ENCODE measurements around the gene CYB5R3. TPM values are rescaled to one million over a fixed set of nuclear protein-coding genes. Genes with fewer than 3 reads are reported as not detected.

The CYB5R3 gene
- total RNA-seq, 5 donors from 2014 or later (not counting 1 experiment from before 2014, with no cell fraction given): 40.8 to 58.6 (median 51.0) TPM

DNA sequence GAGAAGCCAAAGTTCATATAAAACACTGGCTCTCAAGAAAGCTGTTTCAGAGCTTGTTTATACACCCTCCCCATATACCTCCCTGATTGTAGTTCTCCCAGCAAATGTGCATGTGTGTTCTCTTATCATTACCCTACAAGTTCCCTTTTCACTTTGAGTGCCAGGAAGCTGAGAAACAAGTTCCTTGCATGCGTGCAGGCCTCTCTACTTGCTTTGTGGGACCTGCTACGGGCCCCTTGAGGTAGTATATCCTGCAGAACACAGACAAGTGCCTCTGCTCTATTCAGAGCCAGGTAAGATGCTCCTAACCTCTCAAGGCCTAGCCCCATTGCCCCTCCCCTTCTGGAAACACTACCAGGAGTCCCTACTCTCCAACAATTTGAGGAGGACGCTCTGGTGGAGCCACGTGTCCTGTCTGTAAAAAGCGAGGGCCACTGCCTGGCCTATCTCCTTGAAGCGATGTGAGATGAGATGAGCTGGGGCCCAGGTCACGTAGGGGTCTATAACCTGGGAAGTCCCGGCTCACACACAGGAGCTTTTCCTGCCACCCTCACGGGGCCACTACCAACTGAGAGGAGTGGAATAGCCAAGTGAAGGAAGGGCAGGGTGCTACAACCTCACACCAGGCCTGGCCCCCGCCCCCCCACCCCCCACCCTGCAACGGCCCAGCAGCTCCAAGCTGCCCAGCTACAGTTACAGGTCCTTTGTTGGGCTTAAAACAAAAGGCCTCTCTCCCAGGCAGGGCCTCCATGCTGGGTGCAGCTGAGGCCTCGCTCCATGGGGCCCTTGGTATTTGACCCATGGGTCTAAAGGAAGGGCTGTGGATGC, 6.2 kb downstream of the CYB5R3 start:
- ATAC-seq (replicated peaks in 1 of 4): no peak
- H3K36me3 Mint-ChIP-seq: no peaks in the 10 kb centered on the region
- Histone ChIP-seq H3K9me3 (no peaks in the 10 kb centered on the region), H3K4me3 (ENCODE audit: control insufficient read depth in 1 of 2, extremely low read depth in 1 of 2, low read length in 1 of 2) (no peak overlapping the region), H3K27me3 (replicated peaks in 1 of 2; ENCODE audit: control insufficient read depth in 2 of 2, extremely low read depth in 1 of 2, insufficient read depth in 2 of 2, low read length in 1 of 2) (no peaks in the 10 kb centered on the region), H3K27ac (ENCODE audit: low read length) (no peak overlapping the region), H3K36me3 (ENCODE audit: control insufficient read depth in 2 of 2, extremely low read depth in 1 of 2, insufficient read depth in 1 of 2, low read length in 1 of 2) (no peaks in the 10 kb centered on the region), H3K4me1 (ENCODE audit: control insufficient read depth in 1 of 2, extremely low read depth in 1 of 2, insufficient read depth in 2 of 2, low read length in 2 of 2) (peaks cover 0 to 38% of the 10 kb centered on the region in 2 experiments)
- no peak overlapping the region for H3K27ac Mint-ChIP-seq
- CTCF ChIA-PET: no interaction called here
- 72% methylated on average over 3 of the region's 12 CpGs for WGBS (ENCODE audit: insufficient coverage)
- H3K4me1 Mint-ChIP-seq: peaks cover 31 to 44% (median 33%) of the 10 kb centered on the region in 3 donors
- H3K9me3 Mint-ChIP-seq: no peaks in the 10 kb centered on the region
- no peak overlapping the region for H3K4me3 Mint-ChIP-seq
- no peaks in the 10 kb centered on the region for H3K27me3 Mint-ChIP-seq
- DNase-seq: no peak
- POLR2A ChIA-PET: no interaction called here

DNA sequence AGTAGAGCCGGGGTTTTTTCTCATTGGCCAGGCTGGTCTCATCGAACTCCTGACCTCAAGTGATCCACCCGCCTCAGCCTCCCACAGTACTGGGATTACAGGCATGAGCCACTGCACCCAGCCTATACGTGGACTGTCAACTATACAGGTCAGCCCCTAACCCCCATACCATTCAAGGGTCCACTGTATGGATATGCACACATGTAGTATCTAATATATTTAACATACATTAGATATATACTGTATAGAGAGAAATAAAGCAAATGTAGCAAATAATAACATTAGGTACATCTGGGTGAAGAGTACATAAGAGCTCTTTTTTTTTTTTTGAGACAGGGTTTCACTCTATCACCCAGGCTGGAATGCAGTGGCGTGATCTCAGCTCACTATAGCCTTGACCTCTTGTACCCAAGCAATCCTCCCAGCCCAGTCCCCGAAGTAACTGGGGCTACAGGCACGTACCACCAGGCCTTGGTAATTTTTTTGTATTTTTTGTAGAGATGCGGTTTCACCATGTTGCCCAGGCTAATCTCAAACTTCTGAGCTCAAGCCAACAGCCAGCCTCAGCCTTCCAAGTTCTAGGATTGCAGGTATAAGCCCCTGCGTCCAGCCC, 7.3 kb downstream of the CYB5R3 start:
- no peaks in the 10 kb centered on the region for H3K36me3 ChIP-seq (ENCODE audit: control insufficient read depth in 2 of 2, extremely low read depth in 1 of 2, insufficient read depth in 1 of 2, low read length in 1 of 2)
- no peak overlapping the region for H3K27ac ChIP-seq (ENCODE audit: low read length)
- POLR2A ChIA-PET: interaction anchor here in 1 of 2 donors (0.6 kb wide), 1 partner anchor 125 kb away, joined by 4 read pairs; no protein-coding TSS in a partner anchor
- peaks cover 21 to 37% (median 27%) of the 10 kb centered on the region in 3 donors for H3K4me1 Mint-ChIP-seq
- H3K4me3 ChIP-seq (ENCODE audit: control insufficient read depth in 1 of 2, extremely low read depth in 1 of 2, low read length in 1 of 2): no peak overlapping the region
- no peaks in the 10 kb centered on the region for H3K27me3 ChIP-seq (replicated peaks in 1 of 2; ENCODE audit: control insufficient read depth in 2 of 2, extremely low read depth in 1 of 2, insufficient read depth in 2 of 2, low read length in 1 of 2)
- ATAC-seq (replicated peaks in 1 of 4) (no peak), DNase-seq (no peak)
- H3K27ac Mint-ChIP-seq: no peak overlapping the region
- 100% methylated on average over 1 of the region's 9 CpGs for WGBS (ENCODE audit: insufficient coverage)
- no peaks in the 10 kb centered on the region for H3K27me3 Mint-ChIP-seq
- H3K9me3 ChIP-seq: no peaks in the 10 kb centered on the region
- peaks cover 3% of the 10 kb centered on the region for H3K36me3 Mint-ChIP-seq
- H3K4me3 Mint-ChIP-seq: no peak overlapping the region
- H3K4me1 ChIP-seq (ENCODE audit: control insufficient read depth in 1 of 2, extremely low read depth in 1 of 2, insufficient read depth in 2 of 2, low read length in 2 of 2): peaks cover 0 to 29% of the 10 kb centered on the region in 2 experiments
- CTCF ChIA-PET: interaction anchor here in 1 of 2 donors (0.9 kb wide), 1 partner anchor 21 kb away, joined by 3 read pairs; no protein-coding TSS in a partner anchor
- no peaks in the 10 kb centered on the region for H3K9me3 Mint-ChIP-seq

DNA sequence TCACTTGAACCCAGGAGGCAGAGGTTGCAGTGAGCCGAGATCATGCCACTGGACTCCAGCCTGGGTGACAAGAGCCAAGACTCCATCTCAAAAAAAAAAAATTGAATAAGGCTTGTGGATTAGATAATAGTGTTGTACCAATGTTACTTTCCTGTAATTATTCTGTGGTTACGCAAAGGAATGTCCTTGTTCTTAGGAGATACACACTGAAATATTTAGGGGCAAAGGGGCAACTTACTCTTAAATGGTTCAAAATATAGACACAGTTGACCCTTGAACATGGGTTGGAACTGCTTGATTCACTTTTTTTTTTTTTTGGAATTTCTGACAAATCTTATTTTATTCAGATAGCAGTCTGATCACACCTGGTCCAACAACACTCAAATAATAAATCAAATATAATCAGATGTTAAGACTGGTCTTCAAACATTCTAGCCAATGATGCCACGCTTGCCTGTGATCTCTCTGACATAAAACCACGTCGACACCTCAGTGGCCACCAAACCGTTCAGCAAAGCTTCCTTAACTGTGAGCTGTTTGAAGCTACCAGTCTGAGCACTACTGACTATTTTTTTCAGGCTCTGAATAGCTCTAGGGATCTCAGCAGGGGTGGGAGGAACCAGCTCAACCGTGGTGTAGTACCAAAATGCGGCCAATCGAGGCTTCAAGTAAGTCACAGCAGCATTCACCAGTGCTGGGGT, 9.5 kb downstream of the CYB5R3 start:
- POLR2A ChIA-PET: no interaction called here

DNA sequence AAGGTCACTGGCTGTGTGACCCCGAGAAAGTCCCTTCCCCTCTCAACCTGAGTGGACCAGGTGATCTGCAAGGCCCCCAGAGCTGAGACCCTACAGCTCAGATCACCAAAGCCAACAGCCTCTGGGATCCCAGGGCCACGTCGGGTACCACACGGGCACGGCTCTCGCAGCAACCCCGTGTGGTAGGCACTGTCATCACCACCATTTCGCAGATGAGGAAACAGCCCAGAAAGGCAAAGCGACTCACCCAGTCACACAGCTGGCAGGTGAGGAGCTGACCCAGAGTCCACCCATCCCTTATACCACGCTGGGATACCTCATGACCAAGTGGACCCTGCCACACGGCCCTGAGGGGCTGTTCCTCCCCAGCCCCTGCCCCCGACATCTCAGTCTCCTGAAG, 11.6 kb downstream of the CYB5R3 start:
- no peak for DNase-seq
- H3K27ac Mint-ChIP-seq: no peak overlapping the region
- CTCF ChIA-PET: interaction anchor here (0.6 to 1.1 kb wide), 3 partner anchors 13 to 29 kb away, joined by 3 read pairs; no protein-coding TSS in a partner anchor
- POLR2A ChIA-PET: no interaction called here
- H3K9me3 Mint-ChIP-seq: no peaks in the 10 kb centered on the region
- H3K36me3 Mint-ChIP-seq: peaks cover 6% of the 10 kb centered on the region
- peaks cover 0 to 8% (median 3%) of the 10 kb centered on the region in 3 donors for H3K4me1 Mint-ChIP-seq
- H3K36me3 ChIP-seq (ENCODE audit: control insufficient read depth in 2 of 2, extremely low read depth in 1 of 2, insufficient read depth in 1 of 2, low read length in 1 of 2): peaks cover 5 to 28% of the 10 kb centered on the region in 2 donors
- no peak for ATAC-seq (replicated peaks in 1 of 4)
- WGBS (ENCODE audit: insufficient coverage): 95% methylated on average over 11 of the region's 12 CpGs
- no peaks in the 10 kb centered on the region for H3K4me1 ChIP-seq (ENCODE audit: control insufficient read depth in 1 of 2, extremely low read depth in 1 of 2, insufficient read depth in 2 of 2, low read length in 2 of 2)
- no peaks in the 10 kb centered on the region for H3K27me3 Mint-ChIP-seq
- no peak overlapping the region for H3K4me3 ChIP-seq (ENCODE audit: control insufficient read depth in 1 of 2, extremely low read depth in 1 of 2, low read length in 1 of 2)
- H3K4me3 Mint-ChIP-seq: no peak overlapping the region
- H3K27ac ChIP-seq (ENCODE audit: low read length): no peak overlapping the region
- H3K9me3 ChIP-seq: no peaks in the 10 kb centered on the region
- H3K27me3 ChIP-seq (replicated peaks in 1 of 2; ENCODE audit: control insufficient read depth in 2 of 2, extremely low read depth in 1 of 2, insufficient read depth in 2 of 2, low read length in 1 of 2): no peaks in the 10 kb centered on the region

More for the DNA sequence above, 9.5 kb downstream of the CYB5R3 start:
- Histone ChIP-seq H3K27me3 (replicated peaks in 1 of 2; ENCODE audit: control insufficient read depth in 2 of 2, extremely low read depth in 1 of 2, insufficient read depth in 2 of 2, low read length in 1 of 2) (no peaks in the 10 kb centered on the region), H3K27ac (ENCODE audit: low read length) (no peak overlapping the region), H3K4me1 (ENCODE audit: control insufficient read depth in 1 of 2, extremely low read depth in 1 of 2, insufficient read depth in 2 of 2, low read length in 2 of 2) (peaks cover 0 to 7% of the 10 kb centered on the region in 2 experiments), H3K36me3 (ENCODE audit: control insufficient read depth in 2 of 2, extremely low read depth in 1 of 2, insufficient read depth in 1 of 2, low read length in 1 of 2) (peaks cover 5 to 15% of the 10 kb centered on the region in 2 donors), H3K4me3 (ENCODE audit: control insufficient read depth in 1 of 2, extremely low read depth in 1 of 2, low read length in 1 of 2) (no peak overlapping the region), H3K9me3 (no peaks in the 10 kb centered on the region)
- ATAC-seq (replicated peaks in 1 of 4) (peak in 1 of 4 experiments; percentile 35), DNase-seq (no peak)
- CTCF ChIA-PET: no interaction called here
- no peaks in the 10 kb centered on the region for H3K9me3 Mint-ChIP-seq
- peaks cover 6% of the 10 kb centered on the region for H3K36me3 Mint-ChIP-seq
- H3K4me3 Mint-ChIP-seq: no peak overlapping the region
- no peaks in the 10 kb centered on the region for H3K27me3 Mint-ChIP-seq
- 85% methylated on average over 9 of the region's 9 CpGs for WGBS (ENCODE audit: insufficient coverage)
- H3K4me1 Mint-ChIP-seq: peaks cover 8 to 19% (median 10%) of the 10 kb centered on the region in 3 donors
- H3K27ac Mint-ChIP-seq: no peak overlapping the region

DNA sequence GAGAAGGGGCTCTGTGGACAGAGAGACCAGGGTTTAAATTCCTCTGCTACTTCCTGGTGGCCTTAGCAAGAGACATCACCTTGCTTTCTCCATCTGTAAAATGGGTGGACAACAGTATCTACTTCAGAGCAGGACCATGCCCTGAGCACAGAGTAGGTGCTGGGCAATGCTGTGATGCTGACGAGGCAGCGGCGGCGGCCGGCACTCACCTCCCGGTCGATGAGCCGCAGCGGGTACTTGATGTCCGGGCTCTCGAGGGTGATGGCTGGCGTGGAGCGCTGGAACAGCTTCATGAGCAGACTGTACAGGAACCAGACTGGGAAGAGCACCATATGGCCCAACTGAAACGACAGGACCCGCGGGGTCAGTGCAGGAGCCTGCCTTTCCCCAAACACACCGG, 12.7 kb downstream of the CYB5R3 start:
- H3K9me3 Mint-ChIP-seq: no peaks in the 10 kb centered on the region
- H3K27ac ChIP-seq (ENCODE audit: low read length): no peak overlapping the region
- no peaks in the 10 kb centered on the region for H3K27me3 ChIP-seq (replicated peaks in 1 of 2; ENCODE audit: control insufficient read depth in 2 of 2, extremely low read depth in 1 of 2, insufficient read depth in 2 of 2, low read length in 1 of 2)
- ATAC-seq (replicated peaks in 1 of 4) (no peak), DNase-seq (no peak)
- no peak overlapping the region for H3K27ac Mint-ChIP-seq
- peaks cover 0 to 8% (median 3%) of the 10 kb centered on the region in 3 donors for H3K4me1 Mint-ChIP-seq
- no peaks in the 10 kb centered on the region for H3K27me3 Mint-ChIP-seq
- H3K36me3 ChIP-seq (ENCODE audit: control insufficient read depth in 2 of 2, extremely low read depth in 1 of 2, insufficient read depth in 1 of 2, low read length in 1 of 2): peaks cover 6 to 38% of the 10 kb centered on the region in 2 donors
- H3K4me3 Mint-ChIP-seq: no peak overlapping the region
- no peak overlapping the region for H3K4me3 ChIP-seq (ENCODE audit: control insufficient read depth in 1 of 2, extremely low read depth in 1 of 2, low read length in 1 of 2)
- WGBS (ENCODE audit: insufficient coverage): 99% methylated on average over 13 of the region's 17 CpGs
- no peaks in the 10 kb centered on the region for H3K9me3 ChIP-seq
- peaks cover 9% of the 10 kb centered on the region for H3K36me3 Mint-ChIP-seq
- POLR2A ChIA-PET: interaction anchor here in 1 of 2 donors (0.5 to 0.7 kb wide), 2 partner anchors 13 to 14 kb away, joined by 3 to 4 read pairs; no protein-coding TSS in a partner anchor
- CTCF ChIA-PET: interaction anchor here in 1 of 2 donors (1.0 to 1.1 kb wide), 2 partner anchors 11 to 14 kb away, joined by 3 read pairs; no protein-coding TSS in a partner anchor
- no peaks in the 10 kb centered on the region for H3K4me1 ChIP-seq (ENCODE audit: control insufficient read depth in 1 of 2, extremely low read depth in 1 of 2, insufficient read depth in 2 of 2, low read length in 2 of 2)

DNA sequence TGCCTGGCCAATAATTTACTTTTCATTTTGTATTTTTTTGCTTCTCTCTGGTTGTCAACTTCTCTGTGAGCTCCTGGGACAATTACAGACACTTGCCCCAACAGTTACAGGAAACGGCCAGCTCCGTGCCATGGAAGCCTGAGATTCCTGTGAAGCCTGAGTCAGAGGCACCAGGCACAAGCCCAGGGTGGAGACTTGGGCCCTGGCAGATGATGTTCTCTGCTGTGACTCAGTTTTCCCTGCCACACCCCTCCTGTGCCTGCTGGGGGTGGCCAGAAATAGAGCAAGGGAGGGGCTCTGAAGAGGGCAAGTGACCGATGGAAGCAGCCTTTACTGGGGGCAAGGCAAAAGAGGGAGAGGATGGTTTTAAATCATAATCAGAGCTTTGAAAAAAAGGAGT, 13.7 kb downstream of the CYB5R3 start:
- no peak for DNase-seq
- POLR2A ChIA-PET: no interaction called here
- peaks cover 9% of the 10 kb centered on the region for H3K36me3 Mint-ChIP-seq
- peaks cover 16 to 48% of the 10 kb centered on the region in 2 donors for H3K36me3 ChIP-seq (ENCODE audit: control insufficient read depth in 2 of 2, extremely low read depth in 1 of 2, insufficient read depth in 1 of 2, low read length in 1 of 2)
- no peak overlapping the region for H3K27ac ChIP-seq (ENCODE audit: low read length)
- H3K4me1 Mint-ChIP-seq: peaks cover 0 to 7% (median 3%) of the 10 kb centered on the region in 3 donors
- CTCF ChIA-PET: no interaction called here
- 94% methylated on average over 3 of the region's 3 CpGs for WGBS (ENCODE audit: insufficient coverage)
- no peak overlapping the region for H3K4me3 Mint-ChIP-seq
- H3K9me3 ChIP-seq: no peaks in the 10 kb centered on the region
- H3K27me3 ChIP-seq (replicated peaks in 1 of 2; ENCODE audit: control insufficient read depth in 2 of 2, extremely low read depth in 1 of 2, insufficient read depth in 2 of 2, low read length in 1 of 2): no peaks in the 10 kb centered on the region
- H3K27me3 Mint-ChIP-seq: no peaks in the 10 kb centered on the region
- no peak for ATAC-seq (replicated peaks in 1 of 4)
- no peak overlapping the region for H3K27ac Mint-ChIP-seq
- no peaks in the 10 kb centered on the region for H3K9me3 Mint-ChIP-seq
- no peak overlapping the region for H3K4me3 ChIP-seq (ENCODE audit: control insufficient read depth in 1 of 2, extremely low read depth in 1 of 2, low read length in 1 of 2)
- H3K4me1 ChIP-seq (ENCODE audit: control insufficient read depth in 1 of 2, extremely low read depth in 1 of 2, insufficient read depth in 2 of 2, low read length in 2 of 2): no peaks in the 10 kb centered on the region
